Mammary epithelial cell (primary cell): ENCODE results near the gene CLDND2.

Experiments
- CTCF ChIP-seq, 2 donors: IDR thresholded peaks in 1 of 2; conservative IDR thresholded peaks in 1 of 2; 2 replicates each; pipeline ENCODE4 v1.5.1; 2011 to 2012; ENCODE audit warnings: inconsistent platforms in 2 of 2, low read length in 2 of 2, mild to moderate bottlenecking in 2 of 2, control low read depth in 1 of 2, low read depth in 1 of 2; ENCODE audit not compliant: insufficient read depth in 1 of 2; ENCODE audit errors: extremely low read depth in 1 of 2
- EZH2 ChIP-seq: IDR thresholded peaks from 2 replicates; pipeline ENCODE4 v1.6.1; 2012; ENCODE audit warnings: low read length, inconsistent platforms, borderline replicate concordance

GRCh38 chr19:51361239-51361638, 7.6 kb downstream of the CLDND2 start:
- TF ChIP-seq CTCF (conservative IDR thresholded peaks at IDR 0.05 in 1 of 2, IDR thresholded peaks at IDR 0.05 in 1 of 2; ENCODE audit: extremely low read depth in 1 of 2, insufficient read depth in 1 of 2, low read depth in 1 of 2, low read length in 2 of 2) (no peak), EZH2 (no peak)
